Neuronal stem cell (in vitro differentiated cells): ENCODE results near the gene PAPOLB.

Source experiments
- DNase-seq: peaks from one replicate; pipeline ENCODE4 v3.0.0-alpha.2; 2013; ENCODE audit warnings: low spot score
- H2AFZ ChIP-seq: one replicate; pipeline ENCODE4 v1.6.1; 2013; ENCODE audit warnings: mild to moderate bottlenecking, low read length, inconsistent platforms
- H2AK5ac ChIP-seq: 2 replicates; pipeline ENCODE4 v1.6.1; 2013; ENCODE audit warnings: low read depth, mild to moderate bottlenecking, inconsistent platforms, low read length, moderate library complexity, mixed read lengths
- H2BK120ac ChIP-seq: 2 replicates; pipeline ENCODE4 v1.6.1; 2013; ENCODE audit warnings: low read depth, mild to moderate bottlenecking, inconsistent platforms, low read length, moderate library complexity, mixed read lengths
- H2BK12ac ChIP-seq: one replicate; pipeline ENCODE4 v1.6.1; 2013; ENCODE audit warnings: low read length, inconsistent platforms
- H2BK15ac ChIP-seq: 2 replicates; pipeline ENCODE4 v1.6.1; 2013; ENCODE audit warnings: mild to moderate bottlenecking, low read length, inconsistent platforms, mixed read lengths
- H2BK5ac ChIP-seq: one replicate; pipeline ENCODE4 v1.6.1; 2013; ENCODE audit warnings: inconsistent platforms, mild to moderate bottlenecking, low read length, moderate library complexity
- H3K14ac ChIP-seq: one replicate; pipeline ENCODE4 v1.6.1; 2013; ENCODE audit warnings: low read length, inconsistent platforms
- H3K18ac ChIP-seq: 2 replicates; pipeline ENCODE4 v1.6.1; 2013; ENCODE audit warnings: low read length, inconsistent platforms
- H3K23ac ChIP-seq: 2 replicates; pipeline ENCODE4 v1.6.1; 2013; ENCODE audit warnings: low read depth, mild to moderate bottlenecking, mixed read lengths, low read length, inconsistent platforms; ENCODE audit not compliant: poor library complexity
- H3K27ac ChIP-seq: replicated peaks from 3 replicates; pipeline ENCODE4 v1.5.1; 2013; ENCODE audit warnings: low read length, inconsistent platforms
- H3K27me3 ChIP-seq, 3 experiments: 2 replicates each; pipeline ENCODE4 v1.6.1; 2013; ENCODE audit warnings: low read length in 3 of 3, mild to moderate bottlenecking in 2 of 3, inconsistent platforms in 1 of 3, low read depth in 1 of 3, mixed read lengths in 1 of 3, moderate library complexity in 1 of 3; ENCODE audit not compliant: control insufficient read depth in 3 of 3, insufficient read depth in 3 of 3
- H3K36me3 ChIP-seq, 2 donors: replicated peaks in 1 of 2; 2 replicates each; pipeline ENCODE4 v1.6.1; 2013; ENCODE audit warnings: low read length in 2 of 2; ENCODE audit not compliant: control insufficient read depth in 2 of 2, insufficient read depth in 2 of 2
- H3K4ac ChIP-seq: 2 replicates; pipeline ENCODE4 v1.6.1; 2013; ENCODE audit warnings: inconsistent platforms, mild to moderate bottlenecking, low read length, moderate library complexity
- H3K4me1 ChIP-seq, 2 donors: 1 replicate in 1 of 2; 2 replicates in 1 of 2; pipeline ENCODE4 v1.6.1; 2013; ENCODE audit warnings: low read length in 2 of 2, low read depth in 1 of 2; ENCODE audit not compliant: control insufficient read depth in 2 of 2, insufficient read depth in 1 of 2
- H3K4me2 ChIP-seq: one replicate; pipeline ENCODE4 v1.6.1; 2013; ENCODE audit warnings: mild to moderate bottlenecking, low read length, inconsistent platforms; ENCODE audit not compliant: insufficient read depth, poor library complexity, severe bottlenecking
- H3K4me3 ChIP-seq, 2 donors: 2 replicates each; pipeline ENCODE4 v1.5.1; 2013; ENCODE audit warnings: low read length in 2 of 2, mild to moderate bottlenecking in 2 of 2, inconsistent platforms in 1 of 2, moderate library complexity in 1 of 2
- H3K79me1 ChIP-seq: one replicate; pipeline ENCODE4 v1.6.1; 2013; ENCODE audit warnings: low read depth, mild to moderate bottlenecking, inconsistent platforms, low read length, moderate library complexity
- H3K9ac ChIP-seq: one replicate; pipeline ENCODE4 v1.6.1; 2013; ENCODE audit warnings: mild to moderate bottlenecking, low read depth, low read length, inconsistent platforms; ENCODE audit not compliant: poor library complexity
- H3K9me3 ChIP-seq, 2 donors: replicated peaks in 1 of 2; 2 replicates each; pipeline versions ENCODE3 to v1.6.1; 2013; ENCODE audit warnings: low read length in 2 of 2, mild to moderate bottlenecking in 2 of 2, inconsistent platforms in 1 of 2, low read depth in 1 of 2, mixed read lengths in 1 of 2, moderate library complexity in 1 of 2; ENCODE audit not compliant: control insufficient read depth in 2 of 2, insufficient read depth in 1 of 2
- H4K8ac ChIP-seq: one replicate; pipeline ENCODE4 v1.6.1; 2013; ENCODE audit warnings: low read depth, mild to moderate bottlenecking, inconsistent platforms, low read length, moderate library complexity
- H4K91ac ChIP-seq: one replicate; pipeline ENCODE4 v1.6.1; 2013; ENCODE audit warnings: low read length, low read depth, mild to moderate bottlenecking, inconsistent platforms; ENCODE audit not compliant: poor library complexity
- WGBS, 2 donors: extraction: QIAGEN DNeasy Blood & Tissue Kit; methylation state at CpG; one replicate each; pipeline ENCODE4 v1.1.7; 2013; ENCODE audit warnings: missing lambda C conversion rate in 2 of 2, mixed read lengths in 1 of 2; ENCODE audit not compliant: insufficient read length in 2 of 2, insufficient replicate concordance in 1 of 2; ENCODE audit errors: extremely low coverage in 2 of 2; 5-methylcytosine and 5-hydroxymethylcytosine counted together

Gene PAPOLB

GRCh38 chr7:4873071-4873944 is 11.5 kb upstream of the PAPOLB start:
- H2BK15ac ChIP-seq, result no peak overlapping the region
- H2AK5ac ChIP-seq, result peak overlapping the region; percentile 28
- no peak overlapping the region for H3K4me2 ChIP-seq
- peak overlapping the region; percentile 30 for H3K9ac ChIP-seq
- H3K9me3 ChIP-seq, result peaks cover 1 to 2% of the 10 kb centered on the region in 2 donors
- no peak overlapping the region for H2AFZ ChIP-seq
- no peak overlapping the region for H3K4ac ChIP-seq
- peak overlapping the region; percentile 5 for H2BK5ac ChIP-seq
- H4K8ac ChIP-seq, result peak overlapping the region; percentile 43
- no peaks in the 10 kb centered on the region for H3K4me1 ChIP-seq
- H3K23ac ChIP-seq, result no peak overlapping the region
- H3K27me3 ChIP-seq, result no peaks in the 10 kb centered on the region
- H2BK12ac ChIP-seq, result no peak overlapping the region
- no peak for DNase-seq
- no CpG with 5 or more reads among the region's 31 CpGs for WGBS, 2 donors
- H2BK120ac ChIP-seq, result no peak overlapping the region
- H3K79me1 ChIP-seq, result no peaks in the 10 kb centered on the region
- H3K14ac ChIP-seq, result peak overlapping the region; percentile 56
- H3K27ac ChIP-seq, result no peak overlapping the region
- H3K18ac ChIP-seq, result peak overlapping the region; percentile 11
- no peak overlapping the region for H4K91ac ChIP-seq
- no peak overlapping the region for H3K4me3 ChIP-seq
- H3K36me3 ChIP-seq, result peaks cover 4 to 36% of the 10 kb centered on the region in 2 donors

DNA sequence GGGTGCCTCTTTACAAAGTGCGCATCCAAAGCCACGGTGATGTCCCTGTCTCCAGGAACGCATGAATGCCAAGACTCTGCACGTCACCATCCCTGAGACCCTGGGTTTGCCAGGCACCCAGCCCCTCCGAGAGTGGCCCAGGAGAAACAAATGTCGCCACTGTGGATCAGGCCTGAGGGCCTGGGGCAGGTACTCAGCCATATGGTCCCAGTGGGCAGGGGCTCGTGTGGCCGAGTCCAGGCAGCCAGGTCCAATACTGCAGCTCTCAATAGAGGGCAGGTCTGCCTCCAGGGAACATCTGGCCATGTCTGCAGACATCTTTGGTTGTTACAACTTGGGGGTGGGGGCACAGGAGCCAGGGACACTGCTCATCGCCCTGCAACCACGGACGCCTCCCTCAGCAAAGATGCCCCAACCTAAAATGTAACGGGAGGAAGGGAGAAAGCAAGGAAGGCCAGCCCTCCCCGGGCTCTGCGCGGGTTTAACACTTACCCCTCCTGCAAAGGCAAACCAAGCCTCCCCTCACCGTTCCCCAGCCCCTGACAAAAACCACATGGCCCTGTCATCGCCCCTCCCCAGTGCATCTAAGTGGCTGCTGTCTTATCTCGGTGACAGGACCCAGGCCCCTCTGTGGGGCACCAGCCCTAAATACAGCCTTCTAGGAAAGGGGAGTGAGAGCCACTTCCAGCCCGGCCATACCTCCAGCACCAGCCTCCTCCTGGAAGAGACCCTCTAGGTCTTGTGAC is 10.3 kb upstream of the PAPOLB start:
- H2AFZ ChIP-seq, result no peak overlapping the region

GRCh38 chr7:4871056-4871680 is 9.3 kb upstream of the PAPOLB start:
- Histone ChIP-seq H2BK5ac (no peak overlapping the region), H2BK15ac (no peak overlapping the region), H3K23ac (peak overlapping the region; percentile 1), H2AFZ (no peak overlapping the region), H3K36me3 (peaks cover 2 to 19% of the 10 kb centered on the region in 2 donors), H3K14ac (no peak overlapping the region), H3K9ac (peak overlapping the region; percentile 1), H3K4me1 (no peaks in the 10 kb centered on the region), H3K79me1 (no peaks in the 10 kb centered on the region), H4K91ac (no peak overlapping the region), H3K18ac (peak overlapping the region; percentile 49), H3K4ac (no peak overlapping the region), H4K8ac (no peak overlapping the region), H3K27me3 (no peaks in the 10 kb centered on the region), H3K9me3 (peaks cover 3 to 8% of the 10 kb centered on the region in 2 donors), H3K27ac (no peak overlapping the region), H3K4me2 (no peak overlapping the region), H2BK120ac (no peak overlapping the region), H3K4me3 (no peak overlapping the region), H2AK5ac (no peak overlapping the region), H2BK12ac (no peak overlapping the region)
- no peak for DNase-seq
- no CpG with 5 or more reads among the region's 23 CpGs for WGBS, 2 donors

More for the DNA sequence above, 10.3 kb upstream of the PAPOLB start:
- H2BK15ac ChIP-seq, result no peak overlapping the region
- H2BK5ac ChIP-seq, result no peak overlapping the region
- no peaks in the 10 kb centered on the region for H3K27me3 ChIP-seq
- H3K14ac ChIP-seq, result no peak overlapping the region
- no peak overlapping the region for H3K23ac ChIP-seq
- H2BK120ac ChIP-seq, result no peak overlapping the region
- H2BK12ac ChIP-seq, result no peak overlapping the region
- H3K9me3 ChIP-seq, result peaks cover 3 to 6% of the 10 kb centered on the region in 2 donors
- no CpG with 5 or more reads among the region's 19 CpGs for WGBS, 2 donors
- no peak overlapping the region for H3K9ac ChIP-seq
- no peak overlapping the region for H3K4ac ChIP-seq
- H3K4me3 ChIP-seq, result no peak overlapping the region
- no peak for DNase-seq
- peak overlapping the region; percentile 56 for H2AK5ac ChIP-seq
- H3K79me1 ChIP-seq, result no peaks in the 10 kb centered on the region
- no peak overlapping the region for H4K8ac ChIP-seq
- H3K4me2 ChIP-seq, result no peak overlapping the region
- peak overlapping the region; percentile 38 for H3K18ac ChIP-seq
- H3K36me3 ChIP-seq, result peaks cover 2 to 26% of the 10 kb centered on the region in 2 donors
- H4K91ac ChIP-seq, result no peak overlapping the region
- H3K27ac ChIP-seq, result no peak overlapping the region
- no peaks in the 10 kb centered on the region for H3K4me1 ChIP-seq
